GM18867 (cell line): ENCODE results near the gene CRHR2.
A peak's percentile ranks its signal among the peaks of the same experiment; 100 is the strongest.
"Not testable (repeated sequence)": the region's sequence is repeated elsewhere in the genome, so short reads cannot be mapped to it uniquely, and the experiment has no call there.

ENCODE experiments used
- ATAC-seq: cut with Tn5 transposase; IDR thresholded peaks from one replicate; pipeline ENCODE4 v1.9.1; 2021; ENCODE audit warnings: mild to moderate bottlenecking, moderate library complexity; ENCODE audit not compliant: unreplicated experiment

Gene CRHR2

GRCh38 chr7:30682212-30683083 lies at the start of gene CRHR2:
TSS of gene CRHR2 (minus strand) at chr7:30682456. CDS start at chr7:30682280, 176 bp downstream.
- no peak for ATAC-seq

GRCh38 chr7:30731581-30731980 lies 49.3 kb upstream of the CRHR2 start:
- ATAC-seq, result no peak

- no peak for ATAC-seq
These were observed 48.7 kb upstream of the CRHR2 start for GRCh38 chr7:30730996-30731395.

GRCh38 chr7:30730097-30730496 lies 47.8 kb upstream of the CRHR2 start:
- no peak for ATAC-seq

- ATAC-seq, result no peak
These were observed 47.4 kb upstream of the CRHR2 start for GRCh38 chr7:30729642-30730041.

GRCh38 chr7:30728591-30729100 lies 46.4 kb upstream of the CRHR2 start:
- ATAC-seq, result no peak

- peak; percentile 72 for ATAC-seq
These were observed 45.0 kb upstream of the CRHR2 start for GRCh38 chr7:30727061-30727945.

- no peak for ATAC-seq
These were observed 44.2 kb upstream of the CRHR2 start for GRCh38 chr7:30726296-30727006.

- ATAC-seq, result no peak
These were observed 41.5 kb upstream of the CRHR2 start for GRCh38 chr7:30723776-30724175.

- no peak for ATAC-seq
These were observed 40.4 kb upstream of the CRHR2 start for GRCh38 chr7:30722671-30723070.

GRCh38 chr7:30722187-30722586 lies 39.9 kb upstream of the CRHR2 start:
- ATAC-seq, result no peak

GRCh38 chr7:30721211-30721610 lies 39.0 kb upstream of the CRHR2 start:
- ATAC-seq, result no peak

- not testable (repeated sequence) for ATAC-seq
These were observed 37.2 kb upstream of the CRHR2 start for GRCh38 chr7:30719434-30719833.

- ATAC-seq, result no peak
These were observed 34.9 kb upstream of the CRHR2 start for GRCh38 chr7:30717181-30717580.

GRCh38 chr7:30714129-30714528 lies 31.9 kb upstream of the CRHR2 start:
- ATAC-seq, result no peak

GRCh38 chr7:30713392-30713791 lies 31.1 kb upstream of the CRHR2 start:
- ATAC-seq, result no peak

GRCh38 chr7:30710669-30711068 lies 28.4 kb upstream of the CRHR2 start:
- ATAC-seq, result no peak

GRCh38 chr7:30709549-30709948 lies 27.3 kb upstream of the CRHR2 start:
- no peak for ATAC-seq

GRCh38 chr7:30708983-30709382 lies 26.7 kb upstream of the CRHR2 start:
- no peak for ATAC-seq

- no peak for ATAC-seq
These were observed 26.2 kb upstream of the CRHR2 start for GRCh38 chr7:30708412-30708811.
